Endothelial cell of umbilical vein (primary cell): ENCODE measurements around the gene PGLYRP1. TPM values are rescaled to one million over a fixed set of nuclear protein-coding genes. Genes with fewer than 3 reads are reported as not detected.

ENCODE experiments used
- BruUV-seq: library from RNA; stranded (reverse); fragments of 400-500 nt; replicated peaks from 2 replicates; lab custom pipeline; 2021; lab: Mats Ljungman, UMichigan
- CTCF ChIA-PET: fragments of 300-600, 350-600 bp; sonication (Branson Sonifier 250); formaldehyde crosslinking; loops from one replicate; lab custom pipeline; 2021; ENCODE audit warnings: antibody characterized with exemption, inconsistent platforms; lab: Charles Lee
- POLR2A ChIA-PET: fragments of 300-600, 350-600 bp; sonication (Branson Sonifier 250); formaldehyde crosslinking; loops from one replicate; lab custom pipeline; 2021; ENCODE audit warnings: antibody characterized with exemption, inconsistent platforms; lab: Charles Lee
- DNase-seq: peaks from one replicate; pipeline ENCODE4 v3.0.0-alpha.2; 2011; ENCODE audit warnings: low read depth, low spot score
- FAIRE-seq: peaks from 2 replicates; lab custom pipeline; 2011; peaks lifted over from hg19 to GRCh38; lab: Jason Lieb, UNC
- H2AFZ ChIP-seq: 2 replicates; pipeline ENCODE4 v1.6.0; 2012; ENCODE audit warnings: low read depth, low read length, control low read depth, inconsistent platforms
- H3K27ac ChIP-seq: 2 replicates; pipeline ENCODE4 v1.5.1; 2011; ENCODE audit warnings: low read depth, mild to moderate bottlenecking, control low read depth, low read length, moderate library complexity; ENCODE audit not compliant: insufficient read depth
- H3K27me3 ChIP-seq, 2 experiments: 2 replicates each; pipeline versions ENCODE4 v1.6.0 to v1.6.1; 2011; ENCODE audit warnings: low read length in 2 of 2, mixed read lengths in 1 of 2; ENCODE audit not compliant: control insufficient read depth in 2 of 2, insufficient read depth in 2 of 2
- H3K36me3 ChIP-seq, 2 experiments: 2 replicates in 1 of 2; 3 replicates in 1 of 2; pipeline ENCODE4 v1.5.1; 2011; ENCODE audit warnings: low read length in 2 of 2, mild to moderate bottlenecking in 1 of 2, moderate library complexity in 1 of 2; ENCODE audit not compliant: control insufficient read depth in 2 of 2, insufficient read depth in 2 of 2; ENCODE audit errors: extremely low read depth in 1 of 2
- H3K4me1 ChIP-seq: 3 replicates; pipeline ENCODE4 v1.5.1; 2011; ENCODE audit warnings: mild to moderate bottlenecking, low read length; ENCODE audit not compliant: control insufficient read depth, insufficient read depth; ENCODE audit errors: extremely low read depth
- H3K4me2 ChIP-seq: 2 replicates; pipeline ENCODE4 v1.6.1; 2011; ENCODE audit warnings: low read length, control low read depth, mixed read lengths; ENCODE audit not compliant: insufficient read depth
- H3K4me3 ChIP-seq, 3 experiments: fragments of 200-600 bp in 1 of 3; sonication (generic), shearing (Covaris generic) in 1 of 3; replicated peaks in 1 of 3; 2 replicates each; pipeline ENCODE4 v1.5.1; 2011 to 2016; ENCODE audit warnings: control low read depth in 3 of 3, low read length in 3 of 3, mild to moderate bottlenecking in 2 of 3, inconsistent platforms in 1 of 3, low read depth in 1 of 3, moderate library complexity in 1 of 3; ENCODE audit not compliant: insufficient read depth in 1 of 3
- H3K79me2 ChIP-seq: 2 replicates; pipeline ENCODE4 v1.6.0; 2012; ENCODE audit warnings: low read length, inconsistent platforms; ENCODE audit not compliant: control insufficient read depth, insufficient read depth
- H3K9ac ChIP-seq: replicated peaks from 2 replicates; pipeline ENCODE3; 2011; ENCODE audit warnings: low read length, control low read depth; ENCODE audit not compliant: insufficient read depth; ENCODE audit errors: extremely low read depth
- H3K9me1 ChIP-seq: replicated peaks from 3 replicates; pipeline ENCODE4 v1.6.0; 2011; ENCODE audit warnings: mild to moderate bottlenecking, low read length; ENCODE audit not compliant: control insufficient read depth, insufficient read depth; ENCODE audit errors: extremely low read depth
- H3K9me3 ChIP-seq: replicated peaks from 2 replicates; pipeline ENCODE4 v1.5.1; 2012; ENCODE audit warnings: low read length, inconsistent platforms; ENCODE audit not compliant: control insufficient read depth, insufficient read depth
- H4K20me1 ChIP-seq: replicated peaks from 2 replicates; pipeline ENCODE3; 2011; ENCODE audit warnings: mild to moderate bottlenecking, low read length; ENCODE audit not compliant: control insufficient read depth, insufficient read depth; ENCODE audit errors: extremely low read depth
- EZH2 ChIP-seq: IDR thresholded peaks from 2 replicates; pipeline ENCODE4 v1.6.1; 2012; ENCODE audit warnings: borderline replicate concordance, low read depth, mild to moderate bottlenecking, moderate library complexity, low read length, inconsistent platforms; ENCODE audit not compliant: severe bottlenecking
- FOS ChIP-seq: IDR thresholded peaks from 2 replicates; pipeline ENCODE4 v1.6.1; 2011; ENCODE audit warnings: mild to moderate bottlenecking, low read length, moderate library complexity, borderline replicate concordance; ENCODE audit not compliant: insufficient read depth
- GATA2 ChIP-seq: IDR thresholded peaks from 2 replicates; pipeline ENCODE4 v1.7.0; 2011; ENCODE audit warnings: low read depth, mild to moderate bottlenecking, moderate library complexity, mixed read lengths, low read length; ENCODE audit not compliant: insufficient read length, insufficient read depth
- JUN ChIP-seq: IDR thresholded peaks from 2 replicates; pipeline ENCODE4 v1.6.1; 2011; ENCODE audit warnings: borderline replicate concordance, low read depth; ENCODE audit not compliant: insufficient read length, insufficient read depth
- MAX ChIP-seq: IDR thresholded peaks from 2 replicates; pipeline ENCODE4 v1.6.1; 2011; ENCODE audit not compliant: insufficient read depth, insufficient read length
- MYC ChIP-seq: IDR thresholded peaks from one replicate; pipeline ENCODE4 v1.6.1; 2011; ENCODE audit warnings: mild to moderate bottlenecking, low read depth, low read length
- POLR2A ChIP-seq: IDR thresholded peaks from 2 replicates; pipeline ENCODE4 v1.6.1; 2012; ENCODE audit warnings: low read depth, mild to moderate bottlenecking, control low read depth, low read length
- POLR2AphosphoS5 ChIP-seq: IDR thresholded peaks from 2 replicates; pipeline ENCODE4 v1.6.1; 2012; ENCODE audit warnings: low read depth, mild to moderate bottlenecking, control low read depth, low read length, moderate library complexity; ENCODE audit not compliant: insufficient read depth
- dilution Hi-C: fragments of 300-500 bp; cut with MboI; formaldehyde crosslinking; loops from one replicate; pipeline ENCODE4 v1.15.0; 2019; ENCODE audit warnings: low sequenced_read_pairs; ENCODE audit not compliant: extremely low pct_ligation_motif_present
- intact Hi-C: fragments of 100-400 bp; cut with micrococcal nuclease; formaldehyde crosslinking; loops from one replicate; pipeline ENCODE4 v1.10.0; 2022
- polyA plus RNA-seq, 4 experiments: library from polyadenylated mRNA; depleted of rRNA in 3 of 4; stranded (reverse) in 3 of 4; unstranded in 1 of 4; fragments of >200 nt; gene quantifications; 2 replicates each; pipeline versions ENCODE4 v1.2.1 to v1.2.3, GENCODE V29; 2011 to 2012; ENCODE audit warnings: missing spikeins in 1 of 4
- total RNA-seq: library from RNA; stranded (reverse); gene quantifications from 2 replicates; pipeline ENCODE4 v1.2.3, GENCODE V29; 2021
- TF ChIP-seq, protein P1 (sequence below), 2 donors: IDR thresholded peaks; 1 replicate in 1 of 2; 2 replicates in 1 of 2; pipeline ENCODE4 v1.5.1; 2011; ENCODE audit warnings: low read length in 2 of 2, mild to moderate bottlenecking in 2 of 2, moderate library complexity in 2 of 2, control low read depth in 1 of 2, inconsistent platforms in 1 of 2, low read depth in 1 of 2; ENCODE audit not compliant: insufficient read depth in 1 of 2; ENCODE audit errors: extremely low read depth in 1 of 2

PGLYRP1 gene
- total and polyA plus RNA-seq, 2 donors (not counting 3 experiments of a cell fraction or from before 2014, with no cell fraction given), result not detected

GRCh38 chr19:46068345-46069258 is 45.7 kb upstream of the PGLYRP1 start:
- Histone ChIP-seq H3K79me2 (no peaks in the 10 kb centered on the region), H2AFZ (no peak overlapping the region), H3K4me2 (peak overlapping the region; percentile 61), H3K36me3 (no peaks in the 10 kb centered on the region), H3K4me3 (no peak overlapping the region), H3K27ac (peak overlapping the region; percentile 28), H3K4me1 (peaks cover 31% of the 10 kb centered on the region), H3K27me3 (no peaks in the 10 kb centered on the region), H3K9me1 (no peaks in the 10 kb centered on the region), H4K20me1 (no peaks in the 10 kb centered on the region), H3K9me3 (no peaks in the 10 kb centered on the region), H3K9ac (no peak overlapping the region)
- FAIRE-seq, result peak; percentile 95
- TF ChIP-seq POLR2AphosphoS5 (peak; percentile 47), MYC (no peak), JUN (peak; percentile 60), FOS (peak; percentile 61), POLR2A (no peak), EZH2 (peak; percentile 27), MAX (no peak), GATA2 (no peak)
- TF ChIP-seq, protein P1, sequence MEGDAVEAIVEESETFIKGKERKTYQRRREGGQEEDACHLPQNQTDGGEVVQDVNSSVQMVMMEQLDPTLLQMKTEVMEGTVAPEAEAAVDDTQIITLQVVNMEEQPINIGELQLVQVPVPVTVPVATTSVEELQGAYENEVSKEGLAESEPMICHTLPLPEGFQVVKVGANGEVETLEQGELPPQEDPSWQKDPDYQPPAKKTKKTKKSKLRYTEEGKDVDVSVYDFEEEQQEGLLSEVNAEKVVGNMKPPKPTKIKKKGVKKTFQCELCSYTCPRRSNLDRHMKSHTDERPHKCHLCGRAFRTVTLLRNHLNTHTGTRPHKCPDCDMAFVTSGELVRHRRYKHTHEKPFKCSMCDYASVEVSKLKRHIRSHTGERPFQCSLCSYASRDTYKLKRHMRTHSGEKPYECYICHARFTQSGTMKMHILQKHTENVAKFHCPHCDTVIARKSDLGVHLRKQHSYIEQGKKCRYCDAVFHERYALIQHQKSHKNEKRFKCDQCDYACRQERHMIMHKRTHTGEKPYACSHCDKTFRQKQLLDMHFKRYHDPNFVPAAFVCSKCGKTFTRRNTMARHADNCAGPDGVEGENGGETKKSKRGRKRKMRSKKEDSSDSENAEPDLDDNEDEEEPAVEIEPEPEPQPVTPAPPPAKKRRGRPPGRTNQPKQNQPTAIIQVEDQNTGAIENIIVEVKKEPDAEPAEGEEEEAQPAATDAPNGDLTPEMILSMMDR (IDR thresholded peaks at IDR 0.05; ENCODE audit: extremely low read depth in 1 of 2, insufficient read depth in 1 of 2, low read depth in 1 of 2, low read length in 2 of 2), result no peak
- CTCF ChIA-PET, result interaction anchor here (1.0 to 2.5 kb wide), 8 partner anchors 9 to 526 kb away, joined by 3 to 28 read pairs (median 6); no protein-coding TSS in a partner anchor
- BruUV-seq, result no TSS peak
- dilution Hi-C loops (no loop called here), intact Hi-C loops (no loop called here)
- peak; percentile 79 for DNase-seq
- POLR2A ChIA-PET, result no interaction called here
